H54 (cell line): ENCODE results near the gene DNAH14.
"Not testable (repeated sequence)": the region's sequence is repeated elsewhere in the genome, so short reads cannot be mapped to it uniquely, and the experiment has no call there.

Source experiments
- DNase-seq: peaks from one replicate; pipeline ENCODE4 v3.0.0; 2011; ENCODE audit warnings: low spot score, mixed read lengths; ENCODE audit not compliant: insufficient read length
- FAIRE-seq: peaks from 3 replicates; lab custom pipeline; 2011; peaks lifted over from hg19 to GRCh38; lab: Jason Lieb, UNC
- POLR2A ChIP-seq: IDR thresholded peaks from 2 replicates; pipeline ENCODE4 v1.6.1; 2011; ENCODE audit warnings: low read depth, mild to moderate bottlenecking, low read length

The DNAH14 gene

GRCh38 chr1:224933584-224933983 is 4.1 kb downstream of the DNAH14 start:
- FAIRE-seq = no peak
- no peak for TF ChIP-seq POLR2A
- DNase-seq = no peak

- no peak for FAIRE-seq
- no peak for TF ChIP-seq POLR2A
- DNase-seq = no peak
Observed at GRCh38 chr1:224938652-224939051, 9.2 kb downstream of the DNAH14 start.

- no peak for FAIRE-seq
- TF ChIP-seq POLR2A = no peak
- DNase-seq = no peak
Observed at GRCh38 chr1:224939844-224940425, 10.5 kb downstream of the DNAH14 start.

- not testable (repeated sequence) for DNase-seq, FAIRE-seq
Observed at GRCh38 chr1:224940735-224941134, 11.3 kb downstream of the DNAH14 start.

GRCh38 chr1:224945651-224946348 is 16.3 kb downstream of the DNAH14 start:
- not testable (repeated sequence) for DNase-seq, FAIRE-seq

- DNase-seq, FAIRE-seq: not testable (repeated sequence)
Observed at GRCh38 chr1:224946349-224946691, 16.8 kb downstream of the DNAH14 start.

GRCh38 chr1:224957696-224958095 is 28.2 kb downstream of the DNAH14 start:
- DNase-seq (no peak), FAIRE-seq (no peak)
- no peak for TF ChIP-seq POLR2A

GRCh38 chr1:224958490-224958889 is 29.0 kb downstream of the DNAH14 start:
- DNase-seq (no peak), FAIRE-seq (no peak)
- TF ChIP-seq POLR2A = no peak

- no peak for DNase-seq
- FAIRE-seq = no peak
- TF ChIP-seq POLR2A = no peak
Observed at GRCh38 chr1:224959115-224959514, 29.6 kb downstream of the DNAH14 start.

- no peak for FAIRE-seq
- no peak for DNase-seq
- TF ChIP-seq POLR2A = no peak
Observed at GRCh38 chr1:224959656-224960055, 30.2 kb downstream of the DNAH14 start.

- DNase-seq (no peak), FAIRE-seq (no peak)
- no peak for TF ChIP-seq POLR2A
Observed at GRCh38 chr1:224980181-224980580, 50.7 kb downstream of the DNAH14 start.

- FAIRE-seq, DNase-seq: not testable (repeated sequence)
Observed at GRCh38 chr1:224981922-224982354, 52.5 kb downstream of the DNAH14 start.

GRCh38 chr1:224988042-224988441 is 58.6 kb downstream of the DNAH14 start:
- DNase-seq = no peak
- no peak for FAIRE-seq
- no peak for TF ChIP-seq POLR2A

- DNase-seq = no peak
- no peak for TF ChIP-seq POLR2A
- no peak for FAIRE-seq
Observed at GRCh38 chr1:224989615-224990014, 60.1 kb downstream of the DNAH14 start.

GRCh38 chr1:224991550-224991949 is 62.1 kb downstream of the DNAH14 start:
- not testable (repeated sequence) for FAIRE-seq, DNase-seq
